ENCODE measurements around the gene FAM3C.

- no peak for TF ChIP-seq EZH2phosphoT487 (IDR thresholded peaks at IDR 0.05; ENCODE audit: insufficient read depth, low read depth)
- TF ChIP-seq EZH2 (IDR thresholded peaks at IDR 0.05; ENCODE audit: insufficient read depth, poor library complexity, severe bottlenecking) = no peak
These were observed 33.7 kb upstream of the FAM3C start for GRCh38 chr7:121429798-121430197.
